DND-41 (cell line): ENCODE data around the gene HIPK4.

Source experiments
- CTCF ChIP-seq: IDR thresholded peaks from 2 replicates; pipeline ENCODE4 v1.5.1; 2012; ENCODE audit warnings: borderline replicate concordance, low read length, moderate library complexity, mild to moderate bottlenecking; ENCODE audit not compliant: poor library complexity, severe bottlenecking; ENCODE audit errors: extremely low read depth
- EZH2 ChIP-seq: IDR thresholded peaks from 3 replicates; pipeline ENCODE4 v1.6.1; 2012; ENCODE audit warnings: borderline replicate concordance, low read depth, mild to moderate bottlenecking, moderate library complexity, low read length, inconsistent platforms; ENCODE audit not compliant: severe bottlenecking

- TF ChIP-seq CTCF (no peak), EZH2 (no peak)
Measured at GRCh38 chr19:40419780-40420179, 29.8 kb upstream of the HIPK4 start.
